Measurements from ENCODE around the gene RPS16. TPM values are rescaled to one million over a fixed set of nuclear protein-coding genes. Genes with fewer than 3 reads are reported as not detected.

The RPS16 gene
- total and polyA plus RNA-seq, 9 of the 15 experiments (the other 6 are each of a cell fraction or from before 2014, with no cell fraction given): 82.6 to 3,671 (median 2,204) TPM

- WGBS (ENCODE audit: insufficient coverage, low coverage, missing lambda C conversion rate): 91% methylated on average over 4 of the region's 4 CpGs
- no peak for FAIRE-seq
- Histone ChIP-seq H3K4me1 (replicated peaks in 1 of 2; ENCODE audit: control insufficient read depth in 2 of 2, insufficient read depth in 2 of 2, low read length in 2 of 2) (peaks cover 48 to 66% of the 10 kb centered on the region in 2 experiments), H3K9me1 (ENCODE audit: control insufficient read depth, insufficient read depth, low read length) (peaks cover 3% of the 10 kb centered on the region), H3K79me2 (ENCODE audit: control insufficient read depth, insufficient read depth, low read length) (peaks cover 6% of the 10 kb centered on the region; the same call in 2 of the 3 replicates), H3K9ac (ENCODE audit: insufficient read depth in 1 of 2, low read depth in 2 of 2, low read length in 2 of 2) (0 out of 4 replicates have a peak overlapping the region, but pooled peaks of 1 of the 2 experiments have one; percentile 12), H3K27ac (ENCODE audit: extremely low read depth, low read depth, low read length) (no peak overlapping the region), H3K27me3 (ENCODE audit: control insufficient read depth in 2 of 2, insufficient read depth in 2 of 2, low read length in 2 of 2) (no peaks in the 10 kb centered on the region), H3K9me3 (replicated peaks; ENCODE audit: control insufficient read depth, insufficient read depth, low read depth, low read length) (no peaks in the 10 kb centered on the region), H3K4me3 (no peak overlapping the region), H2AFZ (ENCODE audit: low read depth, low read length) (no peak overlapping the region), H3K36me3 (ENCODE audit: control insufficient read depth, insufficient read depth, low read length) (peaks cover 13% of the 10 kb centered on the region; the same call in 1 of the 3 replicates), H4K20me1 (replicated peaks; ENCODE audit: control insufficient read depth, insufficient read depth, low read length) (no peaks in the 10 kb centered on the region), H3K4me2 (ENCODE audit: insufficient read depth, low read length) (no peak overlapping the region)
- POLR2A ChIA-PET: no interaction called here
- TF ChIP-seq ZNF282 (CRISPR knock-in tag; IDR thresholded peaks at IDR 0.05) (no peak), POLR2G (IDR thresholded peaks at IDR 0.05; ENCODE audit: low read depth, low read length) (0 out of 2 replicates have a peak, but pooled peaks have one; percentile 10), ZNF224 (CRISPR knock-in tag; IDR thresholded peaks at IDR 0.05) (no peak), RBBP5 (IDR thresholded peaks at IDR 0.05; ENCODE audit: borderline replicate concordance, insufficient read depth, low read length, poor library complexity, severe bottlenecking) (no peak), HDAC8 (tag; IDR thresholded peaks at IDR 0.05) (no peak), NCOR1 (IDR thresholded peaks at IDR 0.05) (no peak), RBM17 (IDR thresholded peaks at IDR 0.05; ENCODE audit: borderline replicate concordance, low read depth, low read length) (no peak), CTCF (IDR thresholded peaks at IDR 0.05 in 2 of 3, conservative IDR thresholded peaks at IDR 0.05 in 1 of 3; ENCODE audit: insufficient read depth in 2 of 3, low read depth in 1 of 3, low read length in 3 of 3) (no peak)
- no peak for DNase-seq (ENCODE audit: extremely low read depth in 1 of 4, low spot score in 3 of 4)
- ATAC-seq: no peak
- in situ Hi-C loops (cut with MboI) (no loop called here), intact Hi-C loops (cut with micrococcal nuclease) (no loop called here)
- CTCF ChIA-PET (ENCODE audit: low intra/inter-chr PET ratio): interaction anchor here (4.4 kb wide), 1 partner anchor 12 kb away, joined by 74 read pairs; the partner anchor contains the start of gene PLEKHG2
- BruUV-seq (replicated peaks): no TSS peak
Measured at GRCh38 chr19:39400061-39400460, 35.7 kb downstream of the RPS16 start.

All from K562 (cell line).